GM12878 (cell line): ENCODE data around the gene MLNR. TPM values are rescaled to one million over a fixed set of nuclear protein-coding genes. Genes with fewer than 3 reads are reported as not detected.

Source experiments
- ATAC-seq: fragments of 200-7000 bp; cut with Tn5 transposase; 3 replicates; pipeline ENCODE4 v1.9.1; 2020; ENCODE audit warnings: mild to moderate bottlenecking, moderate library complexity
- BruUV-seq: library from RNA; stranded (reverse); fragments of 400-500 nt; replicated peaks from 2 replicates; lab custom pipeline; 2021; lab: Mats Ljungman, UMichigan
- CTCF ChIA-PET: fragments of 300-600 bp; sonication (Branson Sonifier 250); formaldehyde crosslinking; extraction: SDS; loops from one replicate; lab custom pipeline; 2021; ENCODE audit warnings: inconsistent platforms; lab: Yijun Ruan, JAX
- POLR2A ChIA-PET: fragments of 350-600 bp; formaldehyde crosslinking; extraction: SDS; loops from one replicate; lab custom pipeline; 2021; ENCODE audit warnings: inconsistent platforms; lab: Charles Lee
- RAD21 ChIA-PET: fragments of 300-600 bp; sonication (Branson Sonifier 250); formaldehyde crosslinking; loops from one replicate; lab custom pipeline; 2023; ENCODE audit warnings: antibody characterized with exemption; ENCODE audit not compliant: unreplicated experiment; lab: Charles Lee
- SMC1A ChIA-PET: fragments of 300-600 bp; sonication (Branson Sonifier 250); formaldehyde crosslinking; loops from one replicate; lab custom pipeline; 2023; ENCODE audit not compliant: unreplicated experiment, uncharacterized antibody; lab: Charles Lee
- DNase-seq: peaks from one replicate; pipeline ENCODE4 v3.0.0-alpha.2; 2011; ENCODE audit warnings: low read depth, low spot score
- FAIRE-seq: peaks from 3 replicates; lab custom pipeline; 2011; peaks lifted over from hg19 to GRCh38; lab: Jason Lieb, UNC
- H2AFZ ChIP-seq: 2 replicates; pipeline ENCODE4 v1.6.0; 2011; ENCODE audit warnings: low read depth, low read length, control low read depth; ENCODE audit not compliant: control insufficient read depth
- H3K27ac ChIP-seq: 2 replicates; pipeline ENCODE4 v1.5.1; 2011; ENCODE audit warnings: control low read depth; ENCODE audit not compliant: control insufficient read depth, insufficient read depth
- H3K27me3 ChIP-seq, 2 experiments: replicated peaks in 1 of 2; 2 replicates each; pipeline versions ENCODE4 v1.6.0 to v1.6.1; 2011; ENCODE audit warnings: low read length in 1 of 2; ENCODE audit not compliant: control insufficient read depth in 2 of 2, insufficient read depth in 2 of 2
- H3K36me3 ChIP-seq, 2 experiments: 2 replicates each; pipeline ENCODE4 v1.5.1; 2011; ENCODE audit warnings: low read length in 1 of 2; ENCODE audit not compliant: control insufficient read depth in 2 of 2, insufficient read depth in 2 of 2
- H3K4me1 ChIP-seq: 2 replicates; pipeline ENCODE4 v1.6.1; 2011; ENCODE audit warnings: mild to moderate bottlenecking, low read length, moderate library complexity, mixed read lengths; ENCODE audit not compliant: control insufficient read depth, insufficient read depth
- H3K4me2 ChIP-seq: 2 replicates; pipeline ENCODE4 v1.6.0; 2011; ENCODE audit warnings: control low read depth; ENCODE audit not compliant: control insufficient read depth, insufficient read depth
- H3K4me3 ChIP-seq: fragments of 200-600 bp; sonication (generic); 2 replicates; pipeline ENCODE4 v1.5.1; 2016
- H3K79me2 ChIP-seq: 2 replicates; pipeline ENCODE4 v1.6.0; 2011; ENCODE audit warnings: low read length; ENCODE audit not compliant: control insufficient read depth, insufficient read depth
- H3K9ac ChIP-seq: 2 replicates; pipeline ENCODE4 v1.8.0; 2011; ENCODE audit warnings: low read length, control low read depth, mixed read lengths; ENCODE audit not compliant: control insufficient read depth, insufficient read depth
- H3K9me3 ChIP-seq: replicated peaks from 3 replicates; pipeline ENCODE4 v1.5.1; 2011; ENCODE audit warnings: mild to moderate bottlenecking, low read length; ENCODE audit not compliant: control insufficient read depth, insufficient read depth
- H4K20me1 ChIP-seq: 2 replicates; pipeline ENCODE4 v1.6.0; 2011; ENCODE audit not compliant: control insufficient read depth, insufficient read depth
- ASH2L ChIP-seq: fragments of 300-600, 200-600 bp; sonication (generic); IDR thresholded peaks from 2 replicates; pipeline ENCODE4 v1.6.1; 2017; ENCODE audit warnings: low read depth, mild to moderate bottlenecking, borderline replicate concordance
- BHLHE40 ChIP-seq, 2 experiments: fragments of 450-650 bp in 1 of 2; IDR thresholded peaks; 2 replicates each; pipeline ENCODE4 v1.6.1; 2011 to 2017; ENCODE audit warnings: low read depth in 2 of 2, borderline replicate concordance in 1 of 2, improper control_type of control experiment in 1 of 2, low read length in 1 of 2, mild to moderate bottlenecking in 1 of 2
- CHD2 ChIP-seq: IDR thresholded peaks from 2 replicates; pipeline ENCODE4 v1.6.1; 2011; ENCODE audit warnings: low read depth, low read length, improper control_type of control experiment, borderline replicate concordance
- E2F4 ChIP-seq: IDR thresholded peaks from 2 replicates; pipeline ENCODE4 v1.6.1; 2012; ENCODE audit warnings: low read depth, low read length, improper control_type of control experiment
- EP300 ChIP-seq, 2 experiments: fragments of 150-350 bp in 1 of 2; IDR thresholded peaks; 2 replicates each; pipeline ENCODE4 v1.6.1; 2011 to 2012; ENCODE audit warnings: low read depth in 2 of 2, low read length in 2 of 2, borderline replicate concordance in 1 of 2, improper control_type of control experiment in 1 of 2, inconsistent platforms in 1 of 2; ENCODE audit not compliant: control insufficient read depth in 1 of 2
- ETV6 ChIP-seq, 2 experiments: fragments of 450-650 bp in 1 of 2; IDR thresholded peaks in 1 of 2; conservative IDR thresholded peaks in 1 of 2; 2 replicates each; pipeline ENCODE4 v1.6.1; 2014; ENCODE audit warnings: antibody characterized with exemption in 1 of 2, borderline replicate concordance in 1 of 2, low read depth in 1 of 2, mild to moderate bottlenecking in 1 of 2, moderate library complexity in 1 of 2
- HDAC2 ChIP-seq: fragments of 200-600 bp; sonication (generic); IDR thresholded peaks from 2 replicates; pipeline ENCODE4 v1.6.1; 2017
- IKZF2 ChIP-seq, 2 experiments: fragments of 450-650 bp; IDR thresholded peaks; 2 replicates each; pipeline ENCODE4 v1.6.1; 2017; ENCODE audit warnings: mild to moderate bottlenecking in 2 of 2, moderate library complexity in 2 of 2
- KDM1A ChIP-seq: fragments of 200-600 bp; sonication (generic); IDR thresholded peaks from 2 replicates; pipeline ENCODE4 v1.6.1; 2016; ENCODE audit warnings: borderline replicate concordance
- NR2F1 ChIP-seq: fragments of 450-650 bp; conservative IDR thresholded peaks from 2 replicates; pipeline ENCODE4 v1.6.1; 2017; ENCODE audit warnings: mild to moderate bottlenecking
- SPI1 ChIP-seq: IDR thresholded peaks from 2 replicates; pipeline ENCODE4 v1.6.1; 2011; ENCODE audit warnings: low read depth, mild to moderate bottlenecking, low read length, moderate library complexity, borderline replicate concordance; ENCODE audit not compliant: insufficient read depth
- TARDBP ChIP-seq: IDR thresholded peaks from 2 replicates; pipeline ENCODE4 v1.6.1; 2016; ENCODE audit warnings: borderline replicate concordance
- ZBED1 ChIP-seq: IDR thresholded peaks from 2 replicates; pipeline ENCODE4 v1.6.1; 2016; ENCODE audit warnings: borderline replicate concordance
- ZSCAN29 ChIP-seq: fragments of 450-650 bp; IDR thresholded peaks from 2 replicates; pipeline ENCODE4 v1.6.1; 2017; ENCODE audit warnings: mild to moderate bottlenecking, moderate library complexity
- WGBS: methylation state at CpG from one replicate; pipeline ENCODE4 v1.1.6; 2016; ENCODE audit warnings: low lambda C conversion rate; ENCODE audit not compliant: insufficient replicate concordance, insufficient coverage; ENCODE audit errors: missing lambda C conversion rate; 5-methylcytosine and 5-hydroxymethylcytosine counted together
- in situ Hi-C: fragments of 300-500 bp; cut with MboI; formaldehyde crosslinking; loops from 9 replicates; pipeline ENCODE4 v1.14.3; 2018; ENCODE audit warnings: mixed read lengths
- intact Hi-C: fragments of 100-400 bp; cut with micrococcal nuclease; formaldehyde crosslinking; loops from one replicate; pipeline ENCODE4 v1.14.2; 2022; ENCODE audit not compliant: unreplicated experiment
- polyA plus RNA-seq, 11 experiments: library from polyadenylated mRNA; depleted of rRNA in 4 of 11; unstranded in 6 of 11; stranded (reverse) in 5 of 11; fragments of >200 nt; fragmentation: Nextera tagmentation in 4 of 11; fragmentation: Illumina TruSeq in 1 of 11; extraction: Ambion mirVana in 4 of 11; extraction: Trizol in 1 of 11; gene quantifications; 1 replicate in 1 of 11; 2 replicates in 10 of 11; pipeline versions ENCODE4 v1.2.1 to v1.2.3, GENCODE V29; 2011 to 2016; ENCODE audit warnings: inconsistent platforms in 2 of 11, missing spikeins in 2 of 11, low read depth in 1 of 11
- total RNA-seq, 4 experiments: library from RNA; depleted of rRNA in 3 of 4; stranded (reverse); fragments of >200 nt in 3 of 4; fragmentation: Illumina TruSeq in 1 of 4; extraction: Trizol in 1 of 4; gene quantifications; 2 replicates each; pipeline versions ENCODE4 v1.2.1 to v1.2.3, GENCODE V29; 2013 to 2021

The MLNR gene
- total and polyA plus RNA-seq, 10 of the 15 experiments (the other 5 are each of a cell fraction or from before 2014, with no cell fraction given) = not detected

GRCh38 chr13:49234741-49235140 is 14.6 kb downstream of the MLNR start:
- TF ChIP-seq ZSCAN29 (no peak), E2F4 (no peak), NR2F1 (no peak), BHLHE40 (IDR thresholded peaks at IDR 0.05; ENCODE audit: borderline replicate concordance in 1 of 2, low read depth in 2 of 2, low read length in 1 of 2) (no peak), ETV6 (conservative IDR thresholded peaks at IDR 0.05 in 1 of 2, IDR thresholded peaks at IDR 0.05 in 1 of 2; ENCODE audit: borderline replicate concordance in 1 of 2, low read depth in 1 of 2) (no peak), TARDBP (no peak), ASH2L (no peak), IKZF2 (IDR thresholded peaks at IDR 0.05) (no peak), EP300 (IDR thresholded peaks at IDR 0.05; ENCODE audit: borderline replicate concordance in 1 of 2, control insufficient read depth in 1 of 2, low read depth in 2 of 2, low read length in 2 of 2) (no peak), CHD2 (no peak), SPI1 (no peak), KDM1A (no peak), HDAC2 (no peak), ZBED1 (no peak)
- ChIA-PET POLR2A (no interaction called here), SMC1A (no interaction called here), RAD21 (no interaction called here), CTCF (no interaction called here)
- Histone ChIP-seq H3K4me3 (no peak overlapping the region), H3K4me1 (no peaks in the 10 kb centered on the region), H4K20me1 (no peaks in the 10 kb centered on the region), H3K4me2 (no peak overlapping the region), H3K36me3 (no peaks in the 10 kb centered on the region), H3K9ac (no peak overlapping the region), H3K27ac (no peak overlapping the region), H3K27me3 (no peaks in the 10 kb centered on the region; a peak in 1 of 4 replicates), H3K9me3 (no peaks in the 10 kb centered on the region), H3K79me2 (no peaks in the 10 kb centered on the region), H2AFZ (no peak overlapping the region)
- ATAC-seq = no peak
- FAIRE-seq = no peak
- in situ Hi-C loops = no loop called here
- no TSS peak for BruUV-seq
- 72% methylated on average over 3 of the region's 3 CpGs for WGBS
- intact Hi-C loops = no loop called here
- no peak for DNase-seq
